Astrocyte (in vitro differentiated cells and primary cell): ENCODE results near the gene SLC9A3.
"Not testable (repeated sequence)": the region's sequence is repeated elsewhere in the genome, so short reads cannot be mapped to it uniquely, and the experiment has no call there.

ENCODE experiments used
- EZH2 ChIP-seq: IDR thresholded peaks from 2 replicates; pipeline ENCODE4 v1.6.1; 2012; ENCODE audit warnings: mild to moderate bottlenecking, low read length, inconsistent platforms; ENCODE audit not compliant: insufficient read depth
- TF ChIP-seq, protein P1 (sequence below): IDR thresholded peaks from 2 replicates; pipeline ENCODE4 v1.5.1; 2011; ENCODE audit warnings: low read depth, mild to moderate bottlenecking, inconsistent platforms, low read length, moderate library complexity; ENCODE audit not compliant: insufficient read depth

- TF ChIP-seq, protein P1, sequence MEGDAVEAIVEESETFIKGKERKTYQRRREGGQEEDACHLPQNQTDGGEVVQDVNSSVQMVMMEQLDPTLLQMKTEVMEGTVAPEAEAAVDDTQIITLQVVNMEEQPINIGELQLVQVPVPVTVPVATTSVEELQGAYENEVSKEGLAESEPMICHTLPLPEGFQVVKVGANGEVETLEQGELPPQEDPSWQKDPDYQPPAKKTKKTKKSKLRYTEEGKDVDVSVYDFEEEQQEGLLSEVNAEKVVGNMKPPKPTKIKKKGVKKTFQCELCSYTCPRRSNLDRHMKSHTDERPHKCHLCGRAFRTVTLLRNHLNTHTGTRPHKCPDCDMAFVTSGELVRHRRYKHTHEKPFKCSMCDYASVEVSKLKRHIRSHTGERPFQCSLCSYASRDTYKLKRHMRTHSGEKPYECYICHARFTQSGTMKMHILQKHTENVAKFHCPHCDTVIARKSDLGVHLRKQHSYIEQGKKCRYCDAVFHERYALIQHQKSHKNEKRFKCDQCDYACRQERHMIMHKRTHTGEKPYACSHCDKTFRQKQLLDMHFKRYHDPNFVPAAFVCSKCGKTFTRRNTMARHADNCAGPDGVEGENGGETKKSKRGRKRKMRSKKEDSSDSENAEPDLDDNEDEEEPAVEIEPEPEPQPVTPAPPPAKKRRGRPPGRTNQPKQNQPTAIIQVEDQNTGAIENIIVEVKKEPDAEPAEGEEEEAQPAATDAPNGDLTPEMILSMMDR = not testable (repeated sequence)
- TF ChIP-seq EZH2 = not testable (repeated sequence)
These were observed 16.2 kb downstream of the SLC9A3 start for GRCh38 chr5:507986-508575.
